Measurements from ENCODE around the gene PDGFC.

DNA sequence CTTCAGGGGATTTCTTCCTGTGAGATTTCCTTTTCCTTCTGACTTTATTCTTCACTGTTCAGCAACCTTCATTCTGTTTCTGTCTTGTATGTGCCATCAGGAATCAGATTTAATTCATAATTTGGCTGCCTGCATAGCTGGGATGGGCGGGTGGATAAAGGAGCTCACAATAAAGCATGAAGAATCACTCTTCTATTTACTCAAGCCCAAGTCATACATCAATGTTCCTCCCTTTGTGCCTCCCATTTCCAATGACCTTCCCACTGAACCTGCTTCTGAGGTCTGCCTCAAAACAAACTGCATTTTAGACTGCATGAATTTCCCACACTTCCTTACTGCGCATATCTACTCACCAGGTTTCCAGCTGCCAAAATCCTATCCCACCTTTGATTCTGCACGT, 14.0 kb downstream of the PDGFC start:
- TF ChIP-seq, protein P1, sequence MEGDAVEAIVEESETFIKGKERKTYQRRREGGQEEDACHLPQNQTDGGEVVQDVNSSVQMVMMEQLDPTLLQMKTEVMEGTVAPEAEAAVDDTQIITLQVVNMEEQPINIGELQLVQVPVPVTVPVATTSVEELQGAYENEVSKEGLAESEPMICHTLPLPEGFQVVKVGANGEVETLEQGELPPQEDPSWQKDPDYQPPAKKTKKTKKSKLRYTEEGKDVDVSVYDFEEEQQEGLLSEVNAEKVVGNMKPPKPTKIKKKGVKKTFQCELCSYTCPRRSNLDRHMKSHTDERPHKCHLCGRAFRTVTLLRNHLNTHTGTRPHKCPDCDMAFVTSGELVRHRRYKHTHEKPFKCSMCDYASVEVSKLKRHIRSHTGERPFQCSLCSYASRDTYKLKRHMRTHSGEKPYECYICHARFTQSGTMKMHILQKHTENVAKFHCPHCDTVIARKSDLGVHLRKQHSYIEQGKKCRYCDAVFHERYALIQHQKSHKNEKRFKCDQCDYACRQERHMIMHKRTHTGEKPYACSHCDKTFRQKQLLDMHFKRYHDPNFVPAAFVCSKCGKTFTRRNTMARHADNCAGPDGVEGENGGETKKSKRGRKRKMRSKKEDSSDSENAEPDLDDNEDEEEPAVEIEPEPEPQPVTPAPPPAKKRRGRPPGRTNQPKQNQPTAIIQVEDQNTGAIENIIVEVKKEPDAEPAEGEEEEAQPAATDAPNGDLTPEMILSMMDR (IDR thresholded peaks at IDR 0.05), result no peak
- TF ChIP-seq POLR2A (IDR thresholded peaks at IDR 0.05) (no peak), POLR2AphosphoS5 (IDR thresholded peaks at IDR 0.05) (no peak)

All from stomach (tissue), 4 donors.